ENCODE measurements around the gene ADCY3. TPM values are rescaled to one million over a fixed set of nuclear protein-coding genes. Genes with fewer than 3 reads are reported as not detected.
"Not testable (repeated sequence)": the region's sequence is repeated elsewhere in the genome, so short reads cannot be mapped to it uniquely, and the experiment has no call there.

The ADCY3 gene
- total and polyA plus RNA-seq, 9 donors = 27.1 to 150 (median 97.4) TPM

DNA sequence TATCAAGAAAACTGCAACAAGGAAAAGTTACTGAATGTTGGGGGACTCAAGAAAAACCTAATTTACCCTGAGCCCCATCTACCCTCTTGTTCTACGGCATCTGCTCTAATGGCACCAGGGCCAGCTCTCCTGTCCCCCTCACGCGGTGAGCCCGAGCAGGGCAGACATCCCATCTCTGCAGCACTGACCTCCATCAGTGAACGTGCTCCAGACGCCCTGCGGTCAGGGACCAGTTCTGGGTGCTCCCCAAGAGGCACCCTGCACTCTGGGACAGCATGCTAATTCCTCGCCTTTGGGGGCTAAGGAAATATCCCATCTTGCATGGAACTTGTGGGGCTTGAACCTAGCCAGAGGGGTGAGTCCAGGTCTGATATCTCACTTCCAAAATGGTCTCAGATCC lies 83.8 kb downstream of the ADCY3 start:
- TF ChIP-seq POLR2A (IDR thresholded peaks at IDR 0.05) = no peak
- TF ChIP-seq EP300 (IDR thresholded peaks at IDR 0.05) = no peak
- TF ChIP-seq, protein P1, sequence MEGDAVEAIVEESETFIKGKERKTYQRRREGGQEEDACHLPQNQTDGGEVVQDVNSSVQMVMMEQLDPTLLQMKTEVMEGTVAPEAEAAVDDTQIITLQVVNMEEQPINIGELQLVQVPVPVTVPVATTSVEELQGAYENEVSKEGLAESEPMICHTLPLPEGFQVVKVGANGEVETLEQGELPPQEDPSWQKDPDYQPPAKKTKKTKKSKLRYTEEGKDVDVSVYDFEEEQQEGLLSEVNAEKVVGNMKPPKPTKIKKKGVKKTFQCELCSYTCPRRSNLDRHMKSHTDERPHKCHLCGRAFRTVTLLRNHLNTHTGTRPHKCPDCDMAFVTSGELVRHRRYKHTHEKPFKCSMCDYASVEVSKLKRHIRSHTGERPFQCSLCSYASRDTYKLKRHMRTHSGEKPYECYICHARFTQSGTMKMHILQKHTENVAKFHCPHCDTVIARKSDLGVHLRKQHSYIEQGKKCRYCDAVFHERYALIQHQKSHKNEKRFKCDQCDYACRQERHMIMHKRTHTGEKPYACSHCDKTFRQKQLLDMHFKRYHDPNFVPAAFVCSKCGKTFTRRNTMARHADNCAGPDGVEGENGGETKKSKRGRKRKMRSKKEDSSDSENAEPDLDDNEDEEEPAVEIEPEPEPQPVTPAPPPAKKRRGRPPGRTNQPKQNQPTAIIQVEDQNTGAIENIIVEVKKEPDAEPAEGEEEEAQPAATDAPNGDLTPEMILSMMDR (IDR thresholded peaks at IDR 0.05) = no peak
- intact Hi-C loops (cut with DNase I) = loop anchor here in 1 of 4 donors (10.0 kb wide), 1 partner anchor 289 kb away; no protein-coding TSS in a partner anchor
- Histone ChIP-seq H3K27ac (no peak overlapping the region), H3K4me1 (ENCODE audit: insufficient read depth) (no peaks in the 10 kb centered on the region), H3K9me3 (no peaks in the 10 kb centered on the region), H3K36me3 (no peaks in the 10 kb centered on the region), H3K27me3 (no peaks in the 10 kb centered on the region), H3K4me3 (no peak overlapping the region)
- peak in 3 of 5 donors; percentile 12 to 22 (median 15) for DNase-seq
- WGBS, 3 donors = 89 to 98% (median 93%) methylated on average over 8 of the region's 8 CpGs

DNA sequence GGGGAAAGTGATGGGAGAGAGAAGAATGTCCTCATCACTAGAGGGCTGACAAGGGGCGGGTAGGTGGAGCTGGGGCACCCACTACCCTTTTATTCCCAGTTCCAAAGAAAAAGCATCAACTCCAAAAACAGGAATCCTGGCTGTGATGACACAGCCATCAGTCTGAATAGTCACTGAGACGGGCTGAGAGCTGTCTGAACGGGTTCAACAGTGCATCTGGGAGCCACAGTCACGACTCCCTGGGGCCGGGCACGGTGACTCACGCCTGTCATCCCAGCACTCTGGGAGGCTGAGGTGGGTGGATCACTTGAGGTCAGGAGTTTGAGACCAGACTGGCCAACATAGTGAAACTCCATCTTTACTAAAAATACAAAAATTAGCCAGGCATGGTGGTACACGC lies 84.6 kb downstream of the ADCY3 start:
- H3K27me3 ChIP-seq; H3K9me3 ChIP-seq; H3K4me1 ChIP-seq (ENCODE audit: insufficient read depth); H3K4me3 ChIP-seq; H3K36me3 ChIP-seq; H3K27ac ChIP-seq: not testable (repeated sequence)
- DNase-seq = peak in 2 of 5 donors; percentile 12 to 13
- WGBS, 3 donors = 82 to 92% (median 89%) methylated on average over 8 of the region's 8 CpGs
- intact Hi-C loops (cut with DNase I) = loop anchor here in 1 of 4 donors (10.0 kb wide), 1 partner anchor 289 kb away; no protein-coding TSS in a partner anchor

DNA sequence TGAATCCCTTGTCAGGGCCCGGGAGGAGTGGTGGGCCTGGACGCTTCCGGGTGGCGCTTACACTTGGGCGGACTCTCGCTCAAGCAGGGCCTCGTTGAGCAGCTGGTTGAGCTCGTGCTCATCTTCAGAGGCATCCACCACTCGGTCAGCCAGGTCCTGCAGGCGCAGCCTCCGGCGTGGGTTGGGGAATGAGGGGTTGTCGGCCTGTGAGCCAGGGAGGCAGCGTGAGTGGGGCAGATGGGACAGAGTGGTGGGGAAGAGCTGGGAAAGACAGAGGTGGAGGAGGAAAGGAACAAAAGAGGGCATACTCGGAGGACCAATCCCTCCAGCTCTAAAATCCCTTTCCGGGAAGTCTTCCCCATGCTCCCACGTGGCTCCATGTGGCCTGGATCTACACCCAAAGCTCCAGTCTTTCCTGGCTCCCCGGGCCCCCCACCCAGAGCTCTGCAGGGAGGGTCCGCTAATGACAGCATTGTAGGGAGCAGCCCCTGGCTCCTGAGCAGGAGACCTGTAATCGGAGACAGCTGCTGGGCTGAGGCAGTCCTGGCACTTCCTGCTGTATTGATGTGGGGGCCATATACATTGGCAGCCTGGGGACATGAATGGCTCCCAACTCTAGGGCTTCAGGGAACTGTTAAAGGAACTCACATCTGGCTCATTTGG lies 85.2 kb downstream of the ADCY3 start:
- 89 to 92% (median 92%) methylated on average over 20 of the region's 20 CpGs for WGBS, 3 donors
- Histone ChIP-seq H3K36me3 (no peaks in the 10 kb centered on the region), H3K4me1 (ENCODE audit: insufficient read depth) (no peaks in the 10 kb centered on the region), H3K27ac (no peak overlapping the region), H3K9me3 (no peaks in the 10 kb centered on the region), H3K27me3 (no peaks in the 10 kb centered on the region), H3K4me3 (no peak overlapping the region)
- peak in 2 of 5 donors; percentile 15 to 28 for DNase-seq
- TF ChIP-seq, protein P1 (IDR thresholded peaks at IDR 0.05) = no peak
- TF ChIP-seq POLR2A (IDR thresholded peaks at IDR 0.05) (no peak), EP300 (IDR thresholded peaks at IDR 0.05) (no peak)
- intact Hi-C loops (cut with DNase I) = loop anchor here in 1 of 4 donors (10.0 kb wide), 1 partner anchor 290 kb away; no protein-coding TSS in a partner anchor

DNA sequence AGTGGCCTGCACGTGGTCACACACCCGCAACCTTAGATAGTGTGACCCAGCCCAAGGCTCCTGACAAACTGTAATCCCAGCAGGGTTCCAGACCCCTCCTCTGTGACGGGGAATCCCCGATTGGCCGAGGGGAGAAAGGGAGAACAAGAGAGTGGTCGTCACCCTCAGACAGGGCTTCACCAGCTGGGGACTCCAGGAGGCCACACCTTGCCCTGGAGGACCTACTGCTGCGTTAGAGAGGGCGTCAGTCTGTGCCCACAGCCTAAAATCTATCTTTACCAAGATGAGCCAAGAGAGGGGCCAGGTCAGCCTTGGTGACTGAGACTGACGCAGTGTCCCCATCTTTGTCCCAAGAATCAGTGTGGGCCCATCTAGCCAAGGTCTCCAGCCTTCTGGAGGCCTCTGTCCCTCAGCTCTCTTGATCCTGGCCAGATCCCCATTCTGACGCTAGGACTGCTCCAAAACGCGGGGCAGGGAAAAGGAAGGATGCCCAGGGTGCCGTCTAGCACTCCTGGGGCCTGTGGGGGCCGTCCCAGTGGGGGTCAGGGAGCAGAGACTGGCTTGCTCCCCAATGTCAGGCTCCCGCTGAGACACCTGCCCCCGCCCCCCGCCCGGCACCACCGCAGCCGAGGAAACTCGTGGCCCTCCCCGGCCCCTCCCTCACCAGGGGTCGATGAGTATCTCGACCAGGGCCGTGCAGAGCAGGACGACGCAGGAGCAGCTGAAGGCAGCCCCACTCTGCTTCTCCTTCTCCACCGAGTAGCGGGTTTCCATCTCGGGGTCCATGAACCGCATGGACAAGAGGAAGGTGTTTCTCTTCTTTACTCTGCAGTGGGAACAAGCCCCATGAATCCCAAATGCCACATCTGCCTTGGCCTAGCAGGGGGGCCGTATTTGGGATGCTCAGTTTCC lies 86.0 kb downstream of the ADCY3 start:
- no peaks in the 10 kb centered on the region for H3K36me3 ChIP-seq
- peak in 1 of 5 donors; percentile 24 for DNase-seq

More for the DNA sequence above, 86.0 kb downstream of the ADCY3 start:
- H3K9me3 ChIP-seq = no peaks in the 10 kb centered on the region
- WGBS, 3 donors = 85 to 89% (median 88%) methylated on average over 26 to 32 of the region's 32 CpGs
- no peak overlapping the region for H3K4me3 ChIP-seq
- no peak overlapping the region for H3K27ac ChIP-seq
- H3K4me1 ChIP-seq (ENCODE audit: insufficient read depth) = no peaks in the 10 kb centered on the region
- intact Hi-C loops (cut with DNase I) = loop anchor here in 1 of 4 donors (10.0 kb wide), 1 partner anchor 291 kb away; no protein-coding TSS in a partner anchor
- H3K27me3 ChIP-seq = no peaks in the 10 kb centered on the region
- no peak for TF ChIP-seq EP300 (IDR thresholded peaks at IDR 0.05)
- no peak for TF ChIP-seq POLR2A (IDR thresholded peaks at IDR 0.05)
- TF ChIP-seq, protein P1 (IDR thresholded peaks at IDR 0.05) = no peak
